Measurements from ENCODE around the gene RP9. TPM values are rescaled to one million over a fixed set of nuclear protein-coding genes. Genes with fewer than 3 reads are reported as not detected.

RP9 gene
- total and polyA plus RNA-seq, 2 of the 13 experiments (the other 11 are each of a cell fraction or from before 2014, with no cell fraction given) = 14.2 to 18.6 TPM

DNA sequence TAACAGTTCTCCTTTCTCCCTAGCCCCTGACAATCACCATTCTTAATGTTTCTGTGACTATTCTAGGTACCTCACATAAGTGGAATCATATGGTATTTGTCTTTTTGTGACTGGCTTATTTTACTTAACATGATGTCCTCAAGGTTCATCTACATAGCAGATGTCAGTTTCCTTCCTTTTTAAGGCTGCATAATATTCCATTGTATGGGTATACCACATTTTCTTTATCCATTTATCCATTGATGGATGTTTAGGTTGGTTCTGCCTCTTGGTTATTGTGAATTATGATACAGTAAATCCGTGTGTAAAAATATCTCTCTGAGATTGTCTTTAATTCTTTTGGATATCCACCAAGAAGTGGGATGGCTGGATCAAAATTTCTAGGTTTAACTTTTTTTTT lies 33.4 kb upstream of the RP9 start:
- Histone ChIP-seq H3K4me2 (ENCODE audit: low read depth, low read length) (no peak overlapping the region), H3K27me3 (ENCODE audit: control insufficient read depth in 1 of 2, insufficient read depth in 2 of 2, low read length in 2 of 2) (no peaks in the 10 kb centered on the region; a peak in 1 of 5 replicates), H3K27ac (ENCODE audit: extremely low read length, insufficient read depth, low read length) (no peak overlapping the region), H3K9me3 (ENCODE audit: low read length) (no peaks in the 10 kb centered on the region), H3K4me3 (replicated peaks in 1 of 3; ENCODE audit: insufficient read depth in 1 of 3, low read depth in 2 of 3, low read length in 3 of 3) (no peak overlapping the region), H4K20me1 (ENCODE audit: insufficient read depth, low read length) (no peaks in the 10 kb centered on the region), H2AFZ (ENCODE audit: low read length) (no peak overlapping the region), H3K9ac (ENCODE audit: insufficient read depth, low read depth, low read length) (no peak overlapping the region), H3K4me1 (ENCODE audit: insufficient read depth, low read length) (peaks cover 15% of the 10 kb centered on the region), H3K79me2 (ENCODE audit: insufficient read depth, low read length) (no peaks in the 10 kb centered on the region), H3K36me3 (replicated peaks in 1 of 2; ENCODE audit: control insufficient read depth in 1 of 2, insufficient read depth in 2 of 2, low read length in 2 of 2) (no peaks in the 10 kb centered on the region)
- BruUV-seq (replicated peaks) = no TSS peak
- DNase-seq (ENCODE audit: low spot score) (no peak), ATAC-seq (no peak), FAIRE-seq (no peak)
- CTCF ChIA-PET (ENCODE audit: low intra/inter-chr PET ratio, low total read pairs) = no interaction called here
- intact Hi-C loops (cut with micrococcal nuclease; ENCODE audit: unreplicated experiment) = no loop called here
- 24% methylated on average over 1 of the region's 1 CpG for whole genome bisulfite sequencing (ENCODE audit: low lambda C conversion rate)
- POLR2A ChIA-PET = no interaction called here
- in situ Hi-C loops (cut with HindIII; ENCODE audit: extremely low pct_ligation_motif_present, low pct_unique_long_range_greater_than_20kb) = no loop called here
- TF ChIP-seq, protein P1, sequence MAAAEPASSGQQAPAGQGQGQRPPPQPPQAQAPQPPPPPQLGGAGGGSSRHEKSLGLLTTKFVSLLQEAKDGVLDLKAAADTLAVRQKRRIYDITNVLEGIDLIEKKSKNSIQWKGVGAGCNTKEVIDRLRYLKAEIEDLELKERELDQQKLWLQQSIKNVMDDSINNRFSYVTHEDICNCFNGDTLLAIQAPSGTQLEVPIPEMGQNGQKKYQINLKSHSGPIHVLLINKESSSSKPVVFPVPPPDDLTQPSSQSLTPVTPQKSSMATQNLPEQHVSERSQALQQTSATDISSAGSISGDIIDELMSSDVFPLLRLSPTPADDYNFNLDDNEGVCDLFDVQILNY (CRISPR knock-in tag; conservative IDR thresholded peaks at IDR 0.05) = no peak
- no peak for TF ChIP-seq MAZ (IDR thresholded peaks at IDR 0.05; ENCODE audit: borderline replicate concordance, low read depth, low read length)
- no peak for TF ChIP-seq MAZ (CRISPR knock-in tag; IDR thresholded peaks at IDR 0.05; ENCODE audit: low read depth)
- no peak for TF ChIP-seq SRSF9 (IDR thresholded peaks at IDR 0.05; ENCODE audit: borderline replicate concordance, insufficient read depth, low read depth, low read length, poor library complexity, severe bottlenecking)
- TF ChIP-seq, protein P2, sequence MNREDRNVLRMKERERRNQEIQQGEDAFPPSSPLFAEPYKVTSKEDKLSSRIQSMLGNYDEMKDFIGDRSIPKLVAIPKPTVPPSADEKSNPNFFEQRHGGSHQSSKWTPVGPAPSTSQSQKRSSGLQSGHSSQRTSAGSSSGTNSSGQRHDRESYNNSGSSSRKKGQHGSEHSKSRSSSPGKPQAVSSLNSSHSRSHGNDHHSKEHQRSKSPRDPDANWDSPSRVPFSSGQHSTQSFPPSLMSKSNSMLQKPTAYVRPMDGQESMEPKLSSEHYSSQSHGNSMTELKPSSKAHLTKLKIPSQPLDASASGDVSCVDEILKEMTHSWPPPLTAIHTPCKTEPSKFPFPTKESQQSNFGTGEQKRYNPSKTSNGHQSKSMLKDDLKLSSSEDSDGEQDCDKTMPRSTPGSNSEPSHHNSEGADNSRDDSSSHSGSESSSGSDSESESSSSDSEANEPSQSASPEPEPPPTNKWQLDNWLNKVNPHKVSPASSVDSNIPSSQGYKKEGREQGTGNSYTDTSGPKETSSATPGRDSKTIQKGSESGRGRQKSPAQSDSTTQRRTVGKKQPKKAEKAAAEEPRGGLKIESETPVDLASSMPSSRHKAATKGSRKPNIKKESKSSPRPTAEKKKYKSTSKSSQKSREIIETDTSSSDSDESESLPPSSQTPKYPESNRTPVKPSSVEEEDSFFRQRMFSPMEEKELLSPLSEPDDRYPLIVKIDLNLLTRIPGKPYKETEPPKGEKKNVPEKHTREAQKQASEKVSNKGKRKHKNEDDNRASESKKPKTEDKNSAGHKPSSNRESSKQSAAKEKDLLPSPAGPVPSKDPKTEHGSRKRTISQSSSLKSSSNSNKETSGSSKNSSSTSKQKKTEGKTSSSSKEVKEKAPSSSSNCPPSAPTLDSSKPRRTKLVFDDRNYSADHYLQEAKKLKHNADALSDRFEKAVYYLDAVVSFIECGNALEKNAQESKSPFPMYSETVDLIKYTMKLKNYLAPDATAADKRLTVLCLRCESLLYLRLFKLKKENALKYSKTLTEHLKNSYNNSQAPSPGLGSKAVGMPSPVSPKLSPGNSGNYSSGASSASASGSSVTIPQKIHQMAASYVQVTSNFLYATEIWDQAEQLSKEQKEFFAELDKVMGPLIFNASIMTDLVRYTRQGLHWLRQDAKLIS (CRISPR knock-in tag; IDR thresholded peaks at IDR 0.05) = no peak
- TF ChIP-seq BCLAF1 (IDR thresholded peaks at IDR 0.05) = no peak
- no peak for TF ChIP-seq ZBTB7B (CRISPR knock-in tag; IDR thresholded peaks at IDR 0.05)
- no peak for TF ChIP-seq ZNF576 (CRISPR knock-in tag; IDR thresholded peaks at IDR 0.05)
- no peak for TF ChIP-seq ZNF484 (CRISPR knock-in tag; IDR thresholded peaks at IDR 0.05; ENCODE audit: borderline replicate concordance, low read depth)
- TF ChIP-seq ZNF609 (CRISPR knock-in tag; IDR thresholded peaks at IDR 0.05; ENCODE audit: borderline replicate concordance) = no peak
- TF ChIP-seq ARHGAP35 (CRISPR knock-in tag; IDR thresholded peaks at IDR 0.05; ENCODE audit: borderline replicate concordance) = no peak
